ENCODE measurements around the gene ALKBH5.

GRCh38 chr17:18238299-18238698 is 54.7 kb downstream of the ALKBH5 start:
- TF ChIP-seq CTCF (IDR thresholded peaks at IDR 0.05; ENCODE audit: poor library complexity, severe bottlenecking) (no peak), POLR2AphosphoS5 (IDR thresholded peaks at IDR 0.05) (no peak), REST (IDR thresholded peaks at IDR 0.05; ENCODE audit: borderline replicate concordance) (no peak)

Measured in neural cell (in vitro differentiated cells).